HEK293 (cell line): ENCODE data around the gene ZNF45.

Experiments
- CTCF ChIA-PET: fragments of 350-600 bp; formaldehyde crosslinking; extraction: SDS; loops from one replicate; lab custom pipeline; 2021; ENCODE audit warnings: antibody characterized with exemption; lab: Yijun Ruan, JAX
- POLR2A ChIA-PET: fragments of 300-600 bp; formaldehyde crosslinking; extraction: SDS; loops from one replicate; lab custom pipeline; 2020; ENCODE audit warnings: antibody characterized with exemption, inconsistent platforms; lab: Yijun Ruan, JAX
- H3K27ac ChIP-seq: fragments of 200-500 bp; sonication (Bioruptor generic); 2 replicates; pipeline ENCODE4 v1.5.1; 2014; ENCODE audit warnings: low read depth, low read length, control low read depth, inconsistent platforms; ENCODE audit errors: extremely low read depth
- H3K36me3 ChIP-seq, 2 experiments: fragments of 200-500 bp in 1 of 2; sonication (Bioruptor generic) in 1 of 2; 1 replicate in 1 of 2; 2 replicates in 1 of 2; pipeline ENCODE4 v1.5.1; 2014 to 2017; ENCODE audit warnings: inconsistent platforms in 2 of 2, low read length in 2 of 2; ENCODE audit not compliant: control insufficient read depth in 2 of 2, insufficient read depth in 1 of 2
- H3K4me1 ChIP-seq: fragments of 200-500 bp; sonication (Bioruptor generic); 2 replicates; pipeline ENCODE4 v1.5.1; 2014; ENCODE audit warnings: mild to moderate bottlenecking, low read length, inconsistent platforms; ENCODE audit not compliant: control insufficient read depth, insufficient read depth
- H3K4me3 ChIP-seq: 2 replicates; pipeline ENCODE4 v1.5.1; 2011; ENCODE audit warnings: low read depth, mild to moderate bottlenecking, control low read depth, low read length, moderate library complexity
- H3K9me3 ChIP-seq: fragments of 200-500 bp; sonication (Bioruptor generic); 2 replicates; pipeline ENCODE4 v1.5.1; 2014; ENCODE audit warnings: low read depth, low read length, inconsistent platforms; ENCODE audit not compliant: control insufficient read depth, insufficient read depth
- GLIS2 ChIP-seq: fragments of 450-650 bp; formaldehyde crosslinking; IDR thresholded peaks from 2 replicates; pipeline ENCODE4 v1.5.1; 2016; ENCODE audit warnings: missing biosample characterization, missing genetic modification characterization
- KLF8 ChIP-seq: fragments of 450-650 bp; formaldehyde crosslinking; IDR thresholded peaks from 2 replicates; pipeline ENCODE4 v1.5.1; 2016; ENCODE audit warnings: missing biosample characterization, missing genetic modification characterization
- OVOL3 ChIP-seq: fragments of 450-650 bp; formaldehyde crosslinking; IDR thresholded peaks from 2 replicates; pipeline ENCODE4 v1.5.1; 2016; ENCODE audit warnings: missing biosample characterization, missing genetic modification characterization
- TRIM28 ChIP-seq: IDR thresholded peaks from 2 replicates; pipeline ENCODE4 v1.6.1; 2011; ENCODE audit warnings: low read length, control low read depth, borderline replicate concordance
- WT1 ChIP-seq: fragments of 450-650 bp; formaldehyde crosslinking; IDR thresholded peaks from 2 replicates; pipeline ENCODE4 v1.5.1; 2016; ENCODE audit warnings: missing biosample characterization, missing genetic modification characterization
- ZNF10 ChIP-seq: fragments of 450-650 bp; formaldehyde crosslinking; IDR thresholded peaks from 2 replicates; pipeline ENCODE4 v1.5.1; 2017; ENCODE audit warnings: missing biosample characterization, missing genetic modification characterization
- ZNF155 ChIP-seq: fragments of 450-650 bp; formaldehyde crosslinking; IDR thresholded peaks from 2 replicates; pipeline ENCODE4 v1.5.1; 2016; ENCODE audit warnings: missing biosample characterization, missing genetic modification characterization
- ZNF214 ChIP-seq: fragments of 450-650 bp; formaldehyde crosslinking; IDR thresholded peaks from 2 replicates; pipeline ENCODE4 v1.5.1; 2017; ENCODE audit warnings: missing biosample characterization, mild to moderate bottlenecking, missing genetic modification characterization, borderline replicate concordance
- ZNF416 ChIP-seq: fragments of 450-650 bp; formaldehyde crosslinking; IDR thresholded peaks from 2 replicates; pipeline ENCODE4 v1.5.1; 2016; ENCODE audit warnings: missing biosample characterization, missing genetic modification characterization
- ZNF521 ChIP-seq: fragments of 450-650 bp; formaldehyde crosslinking; IDR thresholded peaks from 2 replicates; pipeline ENCODE4 v1.5.1; 2017; ENCODE audit warnings: missing biosample characterization, mild to moderate bottlenecking, missing genetic modification characterization
- ZNF558 ChIP-seq: fragments of 450-650 bp; formaldehyde crosslinking; IDR thresholded peaks from 2 replicates; pipeline ENCODE4 v1.5.1; 2016; ENCODE audit warnings: missing biosample characterization, missing genetic modification characterization
- ZNF560 ChIP-seq: fragments of 450-650 bp; formaldehyde crosslinking; IDR thresholded peaks from 2 replicates; pipeline ENCODE4 v1.5.1; 2017; ENCODE audit warnings: missing biosample characterization, missing genetic modification characterization, borderline replicate concordance
- ZNF600 ChIP-seq: fragments of 450-650 bp; formaldehyde crosslinking; IDR thresholded peaks from 2 replicates; pipeline ENCODE4 v1.5.1; 2016; ENCODE audit warnings: missing biosample characterization, missing genetic modification characterization
- ZNF776 ChIP-seq: fragments of 450-650 bp; formaldehyde crosslinking; IDR thresholded peaks from 2 replicates; pipeline ENCODE4 v1.5.0; 2017; ENCODE audit warnings: missing biosample characterization, missing genetic modification characterization, borderline replicate concordance
- ZNF837 ChIP-seq: fragments of 450-650 bp; formaldehyde crosslinking; IDR thresholded peaks from 2 replicates; pipeline ENCODE4 v1.5.1; 2016; ENCODE audit warnings: missing biosample characterization, missing genetic modification characterization
- TF ChIP-seq, protein P1 (sequence below): fragments of 450-650 bp; formaldehyde crosslinking; IDR thresholded peaks from 2 replicates; pipeline ENCODE4 v1.5.1; 2017; ENCODE audit warnings: missing biosample characterization, missing genetic modification characterization
- TF ChIP-seq, protein P2 (sequence below): fragments of 450-650 bp; formaldehyde crosslinking; IDR thresholded peaks from 2 replicates; pipeline ENCODE4 v1.5.1; 2016; ENCODE audit warnings: missing biosample characterization, missing genetic modification characterization, borderline replicate concordance
- TF ChIP-seq, protein P3 (sequence below): fragments of 450-650 bp; formaldehyde crosslinking; IDR thresholded peaks from 2 replicates; pipeline ENCODE4 v1.5.1; 2016; ENCODE audit warnings: missing biosample characterization, missing genetic modification characterization
- TF ChIP-seq, protein P4 (sequence below): fragments of 450-650 bp; formaldehyde crosslinking; IDR thresholded peaks from 2 replicates; pipeline ENCODE4 v1.5.1; 2017; ENCODE audit warnings: missing biosample characterization, missing genetic modification characterization
- TF ChIP-seq, protein P5 (sequence below): fragments of 450-650 bp; formaldehyde crosslinking; IDR thresholded peaks from 2 replicates; pipeline ENCODE4 v1.5.1; 2016; ENCODE audit warnings: missing biosample characterization, missing genetic modification characterization

Gene ZNF45

DNA sequence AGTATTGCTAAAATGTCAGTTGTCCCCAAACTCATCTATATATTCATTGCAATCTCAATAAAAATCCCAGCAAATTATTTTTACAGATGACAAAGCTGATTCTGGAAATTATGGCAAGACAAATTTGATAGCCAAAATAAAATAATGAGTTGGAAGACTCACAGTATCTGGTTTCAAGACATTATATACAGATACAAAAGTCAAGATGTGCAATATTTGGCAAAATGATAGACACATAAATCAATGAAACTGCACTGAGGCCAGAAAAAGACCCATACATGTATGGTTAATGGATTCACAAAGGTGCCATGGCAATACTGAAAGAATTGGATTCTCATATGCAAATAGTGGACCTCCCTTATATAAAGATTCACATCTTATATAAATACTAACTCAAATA is 24.2 kb downstream of the ZNF45 start:
- Histone ChIP-seq H3K4me3 (no peak overlapping the region), H3K36me3 (peaks cover 30 to 68% of the 10 kb centered on the region in 2 experiments), H3K27ac (no peak overlapping the region), H3K4me1 (no peaks in the 10 kb centered on the region), H3K9me3 (peaks cover 79% of the 10 kb centered on the region)
- ChIA-PET CTCF (interaction anchor here (0.6 kb wide), 1 partner anchor 46 kb away, joined by 5 read pairs; no protein-coding TSS in a partner anchor), POLR2A (no interaction called here)
- TF ChIP-seq GLIS2 (tag by site-specific recombination) (no peak), ZNF558 (tag by site-specific recombination) (peak; percentile 98)
- TF ChIP-seq, protein P1, sequence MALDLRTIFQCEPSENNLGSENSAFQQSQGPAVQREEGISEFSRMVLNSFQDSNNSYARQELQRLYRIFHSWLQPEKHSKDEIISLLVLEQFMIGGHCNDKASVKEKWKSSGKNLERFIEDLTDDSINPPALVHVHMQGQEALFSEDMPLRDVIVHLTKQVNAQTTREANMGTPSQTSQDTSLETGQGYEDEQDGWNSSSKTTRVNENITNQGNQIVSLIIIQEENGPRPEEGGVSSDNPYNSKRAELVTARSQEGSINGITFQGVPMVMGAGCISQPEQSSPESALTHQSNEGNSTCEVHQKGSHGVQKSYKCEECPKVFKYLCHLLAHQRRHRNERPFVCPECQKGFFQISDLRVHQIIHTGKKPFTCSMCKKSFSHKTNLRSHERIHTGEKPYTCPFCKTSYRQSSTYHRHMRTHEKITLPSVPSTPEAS (tag by site-specific recombination): no peak

DNA sequence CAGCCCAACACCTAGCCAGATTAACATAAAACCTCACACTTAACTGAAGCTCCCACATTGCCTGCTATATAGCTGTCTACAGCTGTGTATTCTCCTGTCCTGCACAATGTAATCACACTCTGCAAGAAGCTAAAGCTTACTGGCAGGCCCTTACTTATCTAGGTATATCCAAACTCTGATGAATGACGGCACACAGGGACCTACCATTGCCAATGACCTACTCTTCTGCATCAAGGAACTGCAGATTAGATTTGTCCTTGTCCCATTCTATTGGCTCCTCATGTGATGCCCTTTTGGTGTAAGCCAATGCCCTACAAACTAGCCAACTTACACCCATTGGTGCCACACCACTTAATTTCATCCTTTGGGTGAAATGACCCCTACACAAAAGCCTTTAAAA is 26.4 kb downstream of the ZNF45 start:
- CTCF ChIA-PET: interaction anchor here (0.6 kb wide), 1 partner anchor 37 kb away, joined by 3 read pairs; no protein-coding TSS in a partner anchor
- H3K27ac ChIP-seq: no peak overlapping the region
- peaks cover 10 to 52% of the 10 kb centered on the region in 2 experiments for H3K36me3 ChIP-seq
- POLR2A ChIA-PET: no interaction called here
- no peaks in the 10 kb centered on the region for H3K4me1 ChIP-seq
- H3K4me3 ChIP-seq: no peak overlapping the region
- H3K9me3 ChIP-seq: peaks cover 76% of the 10 kb centered on the region
- TF ChIP-seq, protein P2, sequence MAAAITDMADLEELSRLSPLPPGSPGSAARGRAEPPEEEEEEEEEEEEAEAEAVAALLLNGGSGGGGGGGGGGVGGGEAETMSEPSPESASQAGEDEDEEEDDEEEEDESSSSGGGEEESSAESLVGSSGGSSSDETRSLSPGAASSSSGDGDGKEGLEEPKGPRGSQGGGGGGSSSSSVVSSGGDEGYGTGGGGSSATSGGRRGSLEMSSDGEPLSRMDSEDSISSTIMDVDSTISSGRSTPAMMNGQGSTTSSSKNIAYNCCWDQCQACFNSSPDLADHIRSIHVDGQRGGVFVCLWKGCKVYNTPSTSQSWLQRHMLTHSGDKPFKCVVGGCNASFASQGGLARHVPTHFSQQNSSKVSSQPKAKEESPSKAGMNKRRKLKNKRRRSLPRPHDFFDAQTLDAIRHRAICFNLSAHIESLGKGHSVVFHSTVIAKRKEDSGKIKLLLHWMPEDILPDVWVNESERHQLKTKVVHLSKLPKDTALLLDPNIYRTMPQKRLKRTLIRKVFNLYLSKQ: no peak
- TF ChIP-seq, protein P3, sequence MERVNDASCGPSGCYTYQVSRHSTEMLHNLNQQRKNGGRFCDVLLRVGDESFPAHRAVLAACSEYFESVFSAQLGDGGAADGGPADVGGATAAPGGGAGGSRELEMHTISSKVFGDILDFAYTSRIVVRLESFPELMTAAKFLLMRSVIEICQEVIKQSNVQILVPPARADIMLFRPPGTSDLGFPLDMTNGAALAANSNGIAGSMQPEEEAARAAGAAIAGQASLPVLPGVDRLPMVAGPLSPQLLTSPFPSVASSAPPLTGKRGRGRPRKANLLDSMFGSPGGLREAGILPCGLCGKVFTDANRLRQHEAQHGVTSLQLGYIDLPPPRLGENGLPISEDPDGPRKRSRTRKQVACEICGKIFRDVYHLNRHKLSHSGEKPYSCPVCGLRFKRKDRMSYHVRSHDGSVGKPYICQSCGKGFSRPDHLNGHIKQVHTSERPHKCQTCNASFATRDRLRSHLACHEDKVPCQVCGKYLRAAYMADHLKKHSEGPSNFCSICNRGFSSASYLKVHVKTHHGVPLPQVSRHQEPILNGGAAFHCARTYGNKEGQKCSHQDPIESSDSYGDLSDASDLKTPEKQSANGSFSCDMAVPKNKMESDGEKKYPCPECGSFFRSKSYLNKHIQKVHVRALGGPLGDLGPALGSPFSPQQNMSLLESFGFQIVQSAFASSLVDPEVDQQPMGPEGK (tag by site-specific recombination): no peak
- TF ChIP-seq WT1 (tag by site-specific recombination): no peak
- no peak for TF ChIP-seq OVOL3 (tag by site-specific recombination)
- TF ChIP-seq ZNF837 (tag by site-specific recombination): no peak
- TF ChIP-seq, protein P4, sequence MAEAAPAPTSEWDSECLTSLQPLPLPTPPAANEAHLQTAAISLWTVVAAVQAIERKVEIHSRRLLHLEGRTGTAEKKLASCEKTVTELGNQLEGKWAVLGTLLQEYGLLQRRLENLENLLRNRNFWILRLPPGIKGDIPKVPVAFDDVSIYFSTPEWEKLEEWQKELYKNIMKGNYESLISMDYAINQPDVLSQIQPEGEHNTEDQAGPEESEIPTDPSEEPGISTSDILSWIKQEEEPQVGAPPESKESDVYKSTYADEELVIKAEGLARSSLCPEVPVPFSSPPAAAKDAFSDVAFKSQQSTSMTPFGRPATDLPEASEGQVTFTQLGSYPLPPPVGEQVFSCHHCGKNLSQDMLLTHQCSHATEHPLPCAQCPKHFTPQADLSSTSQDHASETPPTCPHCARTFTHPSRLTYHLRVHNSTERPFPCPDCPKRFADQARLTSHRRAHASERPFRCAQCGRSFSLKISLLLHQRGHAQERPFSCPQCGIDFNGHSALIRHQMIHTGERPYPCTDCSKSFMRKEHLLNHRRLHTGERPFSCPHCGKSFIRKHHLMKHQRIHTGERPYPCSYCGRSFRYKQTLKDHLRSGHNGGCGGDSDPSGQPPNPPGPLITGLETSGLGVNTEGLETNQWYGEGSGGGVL (tag by site-specific recombination): no peak
- TF ChIP-seq ZNF10 (tag by site-specific recombination): no peak
- TF ChIP-seq TRIM28: no peak
- no peak for TF ChIP-seq ZNF521 (tag by site-specific recombination)
- TF ChIP-seq, protein P5, sequence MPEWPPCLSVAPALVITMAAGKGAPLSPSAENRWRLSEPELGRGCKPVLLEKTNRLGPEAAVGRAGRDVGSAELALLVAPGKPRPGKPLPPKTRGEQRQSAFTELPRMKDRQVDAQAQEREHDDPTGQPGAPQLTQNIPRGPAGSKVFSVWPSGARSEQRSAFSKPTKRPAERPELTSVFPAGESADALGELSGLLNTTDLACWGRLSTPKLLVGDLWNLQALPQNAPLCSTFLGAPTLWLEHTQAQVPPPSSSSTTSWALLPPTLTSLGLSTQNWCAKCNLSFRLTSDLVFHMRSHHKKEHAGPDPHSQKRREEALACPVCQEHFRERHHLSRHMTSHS (tag by site-specific recombination): no peak
- no peak for TF ChIP-seq ZNF600 (tag by site-specific recombination)

DNA sequence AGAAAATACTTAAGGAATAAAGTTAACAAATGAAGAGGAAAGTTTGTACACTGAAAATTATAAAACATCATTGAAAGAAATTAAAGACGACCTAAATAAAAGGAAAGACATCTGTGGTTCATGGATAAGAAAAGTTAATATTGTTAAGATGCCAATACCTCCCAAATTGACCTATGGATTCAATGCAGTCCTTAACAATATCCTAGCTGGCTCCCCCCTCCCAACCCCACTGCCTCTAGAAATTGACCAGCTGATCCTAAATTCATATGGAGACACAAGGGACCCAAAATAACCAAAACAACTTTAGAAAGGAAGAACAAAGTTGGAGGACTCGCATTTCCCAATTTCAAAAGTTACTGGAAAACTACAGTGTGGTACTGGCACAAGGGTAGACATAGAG is 28.3 kb downstream of the ZNF45 start:
- POLR2A ChIA-PET: interaction anchor here (1.8 kb wide), 1 partner anchor 29 kb away, joined by 5 read pairs; the partner anchor contains the start of gene ZNF45
- peaks cover 7 to 33% of the 10 kb centered on the region in 2 experiments for H3K36me3 ChIP-seq
- peaks cover 73% of the 10 kb centered on the region for H3K9me3 ChIP-seq
- CTCF ChIA-PET: no interaction called here
- no peaks in the 10 kb centered on the region for H3K4me1 ChIP-seq
- no peak overlapping the region for H3K27ac ChIP-seq
- H3K4me3 ChIP-seq: no peak overlapping the region
- 0 out of 2 replicates have a peak, but pooled peaks have one; percentile 1 for TF ChIP-seq KLF8 (tag by site-specific recombination)
- TF ChIP-seq ZNF214 (tag by site-specific recombination): peak; percentile 99
- no peak for TF ChIP-seq ZNF155
- no peak for TF ChIP-seq ZNF416 (tag by site-specific recombination)
- TF ChIP-seq ZNF560: 0 out of 2 replicates have a peak, but pooled peaks have one; percentile 38
- no peak for TF ChIP-seq ZNF776 (tag by site-specific recombination)
- TF ChIP-seq, protein P4 (tag by site-specific recombination): no peak
